ENCODE data around the gene ARMH3.

Gene ARMH3

DNA sequence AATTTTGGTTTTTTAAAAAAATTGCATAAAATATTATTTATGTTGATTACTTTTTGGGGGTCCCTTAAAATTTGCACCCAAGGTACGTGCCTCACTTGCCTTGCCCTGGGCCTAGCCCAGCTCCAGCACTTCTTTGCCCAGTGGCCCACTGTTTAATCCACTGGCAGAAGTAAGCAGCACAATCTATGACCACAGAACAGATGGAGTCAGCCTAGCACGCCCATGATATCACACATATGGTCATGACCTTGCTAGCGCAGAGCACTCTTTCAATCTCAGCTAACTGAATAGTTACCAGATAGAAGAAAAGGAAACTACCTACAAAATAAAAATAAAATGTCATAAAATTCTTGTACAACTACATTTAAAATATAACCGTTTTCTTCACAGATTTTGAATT, 243.4 kb downstream of the ARMH3 start:
- no peak overlapping the region for H4K8ac ChIP-seq (ENCODE audit: low read depth, low read length)
- H3K4me2 ChIP-seq (ENCODE audit: low read length) = no peak overlapping the region
- no peak overlapping the region for H4K12ac ChIP-seq (ENCODE audit: low read depth, low read length)
- no peak overlapping the region for H3K27ac ChIP-seq (ENCODE audit: low read depth, low read length)
- H2BK120ac ChIP-seq (ENCODE audit: insufficient read depth, low read length, poor library complexity) = no peak overlapping the region
- H3K4me3 ChIP-seq (ENCODE audit: low read depth, low read length) = no peak overlapping the region
- H2AFZ ChIP-seq (ENCODE audit: insufficient read depth, low read length, poor library complexity) = no peak overlapping the region
- H4K91ac ChIP-seq (ENCODE audit: low read depth, low read length) = no peak overlapping the region
- H3K27me3 ChIP-seq (ENCODE audit: insufficient read depth, low read length) = no peaks in the 10 kb centered on the region
- no peaks in the 10 kb centered on the region for H3K9me3 ChIP-seq (ENCODE audit: insufficient read depth, low read depth, low read length)
- H3K79me1 ChIP-seq (ENCODE audit: low read length) = peaks cover 3% of the 10 kb centered on the region
- H3K18ac ChIP-seq (ENCODE audit: low read length) = peak overlapping the region; percentile 45
- H3K79me2 ChIP-seq (ENCODE audit: control insufficient read depth, insufficient read depth, low read length, poor library complexity) = peaks cover 14% of the 10 kb centered on the region
- H3K4ac ChIP-seq (ENCODE audit: low read depth, low read length) = peak overlapping the region; percentile 89
- H2BK5ac ChIP-seq (ENCODE audit: low read depth, low read length, poor library complexity) = no peak overlapping the region
- peaks cover 23 to 24% of the 10 kb centered on the region in 2 experiments for H3K36me3 ChIP-seq (ENCODE audit: control insufficient read depth in 1 of 2, insufficient read depth in 2 of 2, low read length in 2 of 2)
- H2AK5ac ChIP-seq (ENCODE audit: low read length) = no peak overlapping the region
- H3K9ac ChIP-seq (ENCODE audit: low read length) = no peak overlapping the region
- H3K23ac ChIP-seq (ENCODE audit: low read length) = no peak overlapping the region
- H3K4me1 ChIP-seq (ENCODE audit: control insufficient read depth in 1 of 2, insufficient read depth in 2 of 2, low read length in 2 of 2) = peaks cover 0 to 3% of the 10 kb centered on the region in 2 experiments
- H3K14ac ChIP-seq (ENCODE audit: low read length) = no peak overlapping the region
- DNase-seq = no peak
- WGBS (ENCODE audit: extremely low coverage, insufficient coverage, insufficient read length) = no CpG with 5 or more reads among the region's 4 CpGs
- no peak overlapping the region for H2BK12ac ChIP-seq (ENCODE audit: low read length)

DNA sequence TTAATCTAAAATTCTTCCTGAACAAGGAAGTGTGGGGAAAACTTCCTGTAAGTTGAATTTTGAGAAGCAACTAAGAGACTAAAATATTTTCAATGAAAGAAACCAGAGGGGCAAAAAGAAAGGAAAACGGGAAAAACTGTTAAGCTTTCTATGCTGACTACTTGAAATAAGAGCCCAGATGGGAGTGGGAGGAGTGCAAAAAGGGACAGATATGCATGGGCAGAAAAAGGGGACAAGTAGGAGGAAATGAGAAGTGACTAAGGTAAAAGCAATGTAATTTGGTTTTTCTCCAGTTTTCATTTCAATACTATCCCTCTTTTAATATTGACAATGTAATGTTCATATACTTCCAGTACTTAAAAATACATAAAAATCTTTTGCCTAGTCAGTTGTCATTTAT, 248.8 kb downstream of the ARMH3 start:
- Histone ChIP-seq H4K8ac (ENCODE audit: low read depth, low read length) (no peak overlapping the region), H3K4me1 (ENCODE audit: control insufficient read depth in 1 of 2, insufficient read depth in 2 of 2, low read length in 2 of 2) (no peaks in the 10 kb centered on the region), H3K36me3 (ENCODE audit: control insufficient read depth in 1 of 2, insufficient read depth in 2 of 2, low read length in 2 of 2) (peaks cover 48% of the 10 kb centered on the region in 2 experiments), H3K27me3 (ENCODE audit: insufficient read depth, low read length) (no peaks in the 10 kb centered on the region), H3K9ac (ENCODE audit: low read length) (no peak overlapping the region), H3K79me2 (ENCODE audit: control insufficient read depth, insufficient read depth, low read length, poor library complexity) (no peaks in the 10 kb centered on the region), H4K12ac (ENCODE audit: low read depth, low read length) (no peak overlapping the region), H2AFZ (ENCODE audit: insufficient read depth, low read length, poor library complexity) (no peak overlapping the region), H3K9me3 (ENCODE audit: insufficient read depth, low read depth, low read length) (no peaks in the 10 kb centered on the region), H3K23ac (ENCODE audit: low read length) (no peak overlapping the region), H3K27ac (ENCODE audit: low read depth, low read length) (no peak overlapping the region), H2BK5ac (ENCODE audit: low read depth, low read length, poor library complexity) (no peak overlapping the region), H2BK120ac (ENCODE audit: insufficient read depth, low read length, poor library complexity) (no peak overlapping the region), H3K18ac (ENCODE audit: low read length) (no peak overlapping the region), H3K4ac (ENCODE audit: low read depth, low read length) (no peak overlapping the region), H3K14ac (ENCODE audit: low read length) (no peak overlapping the region), H2BK12ac (ENCODE audit: low read length) (no peak overlapping the region), H3K4me2 (ENCODE audit: low read length) (no peak overlapping the region), H3K79me1 (ENCODE audit: low read length) (no peaks in the 10 kb centered on the region), H3K4me3 (ENCODE audit: low read depth, low read length) (no peak overlapping the region), H4K91ac (ENCODE audit: low read depth, low read length) (no peak overlapping the region), H2AK5ac (ENCODE audit: low read length) (no peak overlapping the region)
- no CpG with 5 or more reads among the region's 1 CpG for WGBS (ENCODE audit: extremely low coverage, insufficient coverage, insufficient read length)
- DNase-seq = no peak

DNA sequence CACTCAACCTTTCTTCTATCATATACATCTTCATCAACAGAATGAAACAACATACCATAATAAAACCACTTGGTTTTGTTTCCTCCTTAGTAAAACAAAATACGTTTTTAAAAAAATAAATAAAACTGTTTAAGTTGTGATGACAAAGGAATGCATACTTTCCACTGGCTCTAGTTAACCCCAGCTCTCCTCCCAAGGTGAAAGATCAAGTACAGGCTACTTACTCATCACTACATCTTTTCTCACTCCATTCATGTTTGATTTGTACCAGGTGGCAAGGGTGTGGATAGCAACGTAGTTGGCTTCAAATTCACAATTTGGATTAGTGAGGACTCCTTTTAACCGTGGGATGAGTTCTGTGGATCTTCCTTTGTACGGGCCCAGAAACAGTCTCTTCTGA, 252.5 kb downstream of the ARMH3 start:
- no peak overlapping the region for H4K8ac ChIP-seq (ENCODE audit: low read depth, low read length)
- H2AK5ac ChIP-seq (ENCODE audit: low read length) = no peak overlapping the region
- H3K4ac ChIP-seq (ENCODE audit: low read depth, low read length) = no peak overlapping the region
- H2AFZ ChIP-seq (ENCODE audit: insufficient read depth, low read length, poor library complexity) = no peak overlapping the region
- H3K9me3 ChIP-seq (ENCODE audit: insufficient read depth, low read depth, low read length) = no peaks in the 10 kb centered on the region
- no peak overlapping the region for H3K23ac ChIP-seq (ENCODE audit: low read length)
- no peak overlapping the region for H4K12ac ChIP-seq (ENCODE audit: low read depth, low read length)
- no peak for DNase-seq
- H3K79me2 ChIP-seq (ENCODE audit: control insufficient read depth, insufficient read depth, low read length, poor library complexity) = no peaks in the 10 kb centered on the region
- H3K4me1 ChIP-seq (ENCODE audit: control insufficient read depth in 1 of 2, insufficient read depth in 2 of 2, low read length in 2 of 2) = no peaks in the 10 kb centered on the region
- no peak overlapping the region for H3K18ac ChIP-seq (ENCODE audit: low read length)
- no peak overlapping the region for H2BK5ac ChIP-seq (ENCODE audit: low read depth, low read length, poor library complexity)
- H3K36me3 ChIP-seq (ENCODE audit: control insufficient read depth in 1 of 2, insufficient read depth in 2 of 2, low read length in 2 of 2) = peaks cover 44 to 52% of the 10 kb centered on the region in 2 experiments
- no peak overlapping the region for H2BK12ac ChIP-seq (ENCODE audit: low read length)
- H3K14ac ChIP-seq (ENCODE audit: low read length) = no peak overlapping the region
- WGBS (ENCODE audit: extremely low coverage, insufficient coverage, insufficient read length) = no CpG with 5 or more reads among the region's 4 CpGs
- no peak overlapping the region for H3K4me2 ChIP-seq (ENCODE audit: low read length)
- H2BK120ac ChIP-seq (ENCODE audit: insufficient read depth, low read length, poor library complexity) = no peak overlapping the region
- no peak overlapping the region for H3K27ac ChIP-seq (ENCODE audit: low read depth, low read length)
- H3K79me1 ChIP-seq (ENCODE audit: low read length) = no peaks in the 10 kb centered on the region
- no peaks in the 10 kb centered on the region for H3K27me3 ChIP-seq (ENCODE audit: insufficient read depth, low read length)
- no peak overlapping the region for H3K9ac ChIP-seq (ENCODE audit: low read length)
- H3K4me3 ChIP-seq (ENCODE audit: low read depth, low read length) = no peak overlapping the region
- no peak overlapping the region for H4K91ac ChIP-seq (ENCODE audit: low read depth, low read length)

DNA sequence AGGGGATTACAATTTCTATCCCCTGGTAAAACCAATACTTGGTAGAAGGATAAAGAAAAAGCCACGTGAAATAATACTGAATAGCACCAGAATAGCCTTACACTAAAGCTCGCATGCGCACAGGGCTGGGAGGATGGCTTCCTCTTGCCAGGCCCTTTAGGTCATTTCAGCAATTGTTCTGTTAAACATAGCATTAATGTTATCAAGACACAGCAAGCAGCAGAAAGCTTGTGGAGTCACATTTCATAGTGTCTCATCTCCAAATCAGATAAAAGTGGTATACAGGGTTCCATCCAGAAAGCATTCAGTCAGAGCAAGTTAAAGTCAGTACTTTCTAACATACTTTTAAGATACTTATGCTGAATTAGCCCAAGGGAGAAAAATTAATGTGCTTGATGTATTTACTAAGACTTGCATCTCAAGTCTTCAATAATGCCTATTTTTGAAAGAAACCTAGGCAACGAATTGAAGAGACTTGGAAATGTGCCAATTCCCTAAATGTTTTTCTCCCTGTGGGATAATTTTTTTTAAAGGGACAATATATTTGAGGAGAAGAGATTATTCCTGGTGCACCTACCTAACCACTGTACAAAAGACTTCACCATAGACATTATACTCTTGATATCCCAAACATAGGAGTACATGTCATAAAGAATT, 258.4 kb downstream of the ARMH3 start:
- no peaks in the 10 kb centered on the region for H3K79me1 ChIP-seq (ENCODE audit: low read length)
- no peak overlapping the region for H3K18ac ChIP-seq (ENCODE audit: low read length)
- H3K23ac ChIP-seq (ENCODE audit: low read length) = no peak overlapping the region
- H3K4me3 ChIP-seq (ENCODE audit: low read depth, low read length) = no peak overlapping the region
- no peak overlapping the region for H3K4me2 ChIP-seq (ENCODE audit: low read length)
- H3K4me1 ChIP-seq (ENCODE audit: control insufficient read depth in 1 of 2, insufficient read depth in 2 of 2, low read length in 2 of 2) = no peaks in the 10 kb centered on the region
- H3K27ac ChIP-seq (ENCODE audit: low read depth, low read length) = no peak overlapping the region
- H2AK5ac ChIP-seq (ENCODE audit: low read length) = no peak overlapping the region
- no CpG with 5 or more reads among the region's 4 CpGs for WGBS (ENCODE audit: extremely low coverage, insufficient coverage, insufficient read length)
- H3K9ac ChIP-seq (ENCODE audit: low read length) = no peak overlapping the region
- no peak overlapping the region for H4K12ac ChIP-seq (ENCODE audit: low read depth, low read length)
- no peak overlapping the region for H2BK5ac ChIP-seq (ENCODE audit: low read depth, low read length, poor library complexity)
- no peaks in the 10 kb centered on the region for H3K79me2 ChIP-seq (ENCODE audit: control insufficient read depth, insufficient read depth, low read length, poor library complexity)
- peaks cover 35 to 51% of the 10 kb centered on the region in 2 experiments for H3K36me3 ChIP-seq (ENCODE audit: control insufficient read depth in 1 of 2, insufficient read depth in 2 of 2, low read length in 2 of 2)
- no peak overlapping the region for H4K91ac ChIP-seq (ENCODE audit: low read depth, low read length)
- no peak overlapping the region for H4K8ac ChIP-seq (ENCODE audit: low read depth, low read length)
- no peak overlapping the region for H2BK12ac ChIP-seq (ENCODE audit: low read length)
- no peak overlapping the region for H3K14ac ChIP-seq (ENCODE audit: low read length)
- no peaks in the 10 kb centered on the region for H3K9me3 ChIP-seq (ENCODE audit: insufficient read depth, low read depth, low read length)
- no peaks in the 10 kb centered on the region for H3K27me3 ChIP-seq (ENCODE audit: insufficient read depth, low read length)
- H2BK120ac ChIP-seq (ENCODE audit: insufficient read depth, low read length, poor library complexity) = no peak overlapping the region
- H2AFZ ChIP-seq (ENCODE audit: insufficient read depth, low read length, poor library complexity) = no peak overlapping the region
- DNase-seq = no peak
- H3K4ac ChIP-seq (ENCODE audit: low read depth, low read length) = no peak overlapping the region

Data from trophoblast cell (in vitro differentiated cells and primary cell).